NAMALWA (cell line): ENCODE results near the gene PLEKHG1.

Experiments used
- DNase-seq: peaks from one replicate; pipeline ENCODE4 v3.0.0-alpha.2; 2015; ENCODE audit warnings: low spot score

PLEKHG1 gene

DNA sequence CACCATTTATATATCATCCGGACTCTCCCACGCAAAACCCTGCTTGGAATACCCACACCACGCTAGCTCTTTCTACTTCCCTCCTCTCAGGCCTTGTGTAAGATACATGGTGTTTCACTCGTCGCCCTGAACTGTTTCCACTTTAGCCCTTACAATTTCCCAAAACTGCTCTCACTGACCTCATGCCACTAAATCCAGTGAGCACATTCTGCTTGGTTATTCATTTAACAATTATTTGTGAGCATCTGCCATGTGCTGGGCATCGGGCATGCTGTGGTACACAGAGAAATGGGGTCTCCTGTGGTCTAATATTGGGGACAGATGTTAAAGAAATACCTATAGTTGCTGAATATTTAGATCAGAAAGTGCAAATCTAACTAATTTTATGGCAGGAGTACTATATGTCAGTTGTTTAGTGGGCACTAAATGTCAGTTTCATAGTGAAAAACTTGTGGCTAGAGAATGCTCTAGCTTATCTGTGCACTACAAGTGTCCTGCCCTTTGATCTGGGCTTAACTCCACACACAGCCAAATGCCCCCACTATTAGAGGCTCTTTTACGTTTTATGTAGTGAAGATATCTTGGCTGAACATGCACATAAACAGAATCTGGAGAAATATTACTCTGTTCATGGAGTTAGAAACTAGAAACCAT is 41.0 kb downstream of the PLEKHG1 start:
- DNase-seq = peak; percentile 31

DNA sequence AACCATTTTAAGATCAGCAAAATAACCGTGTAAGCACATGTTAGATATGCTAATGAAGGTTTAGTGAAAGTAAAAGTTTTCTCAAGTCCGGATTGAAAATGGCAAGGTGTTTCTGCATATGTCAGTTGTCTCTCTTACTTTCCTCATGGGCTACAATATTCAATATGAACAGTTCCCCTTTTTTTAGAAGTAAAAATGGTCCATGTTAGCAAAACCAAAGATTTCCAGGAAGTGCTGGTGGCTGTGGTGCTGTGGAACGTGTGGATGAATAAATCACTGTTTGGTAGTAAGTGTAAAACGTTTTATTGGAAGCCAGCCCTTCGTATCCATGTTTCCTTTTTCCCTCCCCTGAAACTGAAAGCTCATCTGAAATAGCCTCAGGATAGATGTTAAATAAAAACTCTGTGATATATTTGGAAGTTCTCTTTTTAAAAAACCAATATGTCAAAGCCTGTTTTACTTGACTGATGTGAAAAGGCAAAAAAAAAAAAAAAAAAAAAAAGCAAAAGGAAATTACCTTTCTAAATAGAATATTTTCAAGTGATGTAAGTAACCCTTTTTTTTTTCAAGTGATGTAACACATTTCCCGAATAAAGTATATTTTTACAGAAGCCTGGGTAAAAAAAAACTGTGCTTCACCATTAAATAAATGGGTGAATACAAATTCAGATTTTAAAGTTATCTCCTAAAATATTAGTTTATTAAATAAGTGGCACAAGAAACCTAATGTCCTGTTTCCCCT is 41.9 kb downstream of the PLEKHG1 start:
- peak; percentile 65 for DNase-seq

DNA sequence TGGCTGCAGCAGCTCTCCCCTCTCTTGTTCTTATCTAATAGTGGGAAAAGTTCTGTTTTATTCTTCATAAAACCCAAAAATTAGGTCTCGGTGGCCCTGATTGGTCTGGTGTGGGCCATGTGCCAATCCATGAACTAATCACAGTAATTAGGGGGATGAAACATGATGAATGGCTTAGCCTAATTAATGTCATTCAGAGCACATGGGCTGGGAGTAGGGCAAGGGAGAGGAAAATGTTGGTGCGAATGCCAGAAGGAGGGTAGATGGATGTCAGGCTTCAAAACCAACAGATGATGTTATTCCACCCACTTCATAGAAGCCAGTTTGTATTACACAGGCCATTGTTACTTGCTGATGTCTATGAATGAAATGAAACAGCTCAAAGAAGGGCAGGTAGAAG is 46.5 kb downstream of the PLEKHG1 start:
- no peak for DNase-seq

- no peak for DNase-seq
These were observed 47.4 kb downstream of the PLEKHG1 start for GRCh38 chr6:150647051-150647450.
